ENCODE data around the gene CLIC1. TPM values are rescaled to one million over a fixed set of nuclear protein-coding genes. Genes with fewer than 3 reads are reported as not detected.
A peak's percentile ranks its signal among the peaks of the same experiment; 100 is the strongest.

The CLIC1 gene
- total RNA-seq, 1 donor from 2014 or later: 286 TPM

DNA sequence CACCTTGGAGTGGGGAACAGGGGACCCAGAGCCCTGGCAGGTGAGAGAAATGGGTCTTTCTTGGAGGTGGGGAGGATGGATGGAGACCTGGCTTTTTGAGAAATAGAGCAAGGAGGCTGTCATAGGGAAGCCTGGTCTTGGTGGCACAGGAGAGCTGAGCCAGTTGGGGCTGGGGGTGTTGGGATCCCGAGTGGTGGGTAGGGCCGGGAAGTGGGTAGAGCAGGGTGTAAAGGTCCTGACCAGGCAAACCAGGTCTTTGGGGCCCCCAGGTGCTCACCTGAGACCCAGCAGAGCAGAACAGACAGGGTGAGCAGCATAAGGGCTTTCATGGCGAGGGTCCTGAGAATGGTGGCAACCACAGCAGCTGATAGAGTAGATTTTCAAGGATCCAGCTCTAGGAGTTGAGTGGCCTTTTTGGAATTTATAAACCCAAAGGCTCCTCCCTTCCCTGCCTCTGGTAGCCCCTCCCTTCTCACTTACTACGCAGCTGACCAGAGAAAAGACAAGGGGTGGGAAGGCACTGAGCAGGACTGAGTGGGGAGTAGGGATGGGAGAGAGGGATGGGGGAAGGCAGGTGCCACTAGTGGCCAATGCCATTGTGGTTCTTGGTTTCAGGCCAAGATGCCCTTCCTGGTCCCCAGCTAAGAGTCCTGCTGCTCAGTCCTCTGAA lies 14.8 kb downstream of the CLIC1 start, which contains the start of gene LY6G6C:
Gene LY6G6C (minus strand): TSS at position 396 of the 670 bp plus-strand sequence. CDS start 67 bp downstream, at position 329.
- TF ChIP-seq, protein P1, sequence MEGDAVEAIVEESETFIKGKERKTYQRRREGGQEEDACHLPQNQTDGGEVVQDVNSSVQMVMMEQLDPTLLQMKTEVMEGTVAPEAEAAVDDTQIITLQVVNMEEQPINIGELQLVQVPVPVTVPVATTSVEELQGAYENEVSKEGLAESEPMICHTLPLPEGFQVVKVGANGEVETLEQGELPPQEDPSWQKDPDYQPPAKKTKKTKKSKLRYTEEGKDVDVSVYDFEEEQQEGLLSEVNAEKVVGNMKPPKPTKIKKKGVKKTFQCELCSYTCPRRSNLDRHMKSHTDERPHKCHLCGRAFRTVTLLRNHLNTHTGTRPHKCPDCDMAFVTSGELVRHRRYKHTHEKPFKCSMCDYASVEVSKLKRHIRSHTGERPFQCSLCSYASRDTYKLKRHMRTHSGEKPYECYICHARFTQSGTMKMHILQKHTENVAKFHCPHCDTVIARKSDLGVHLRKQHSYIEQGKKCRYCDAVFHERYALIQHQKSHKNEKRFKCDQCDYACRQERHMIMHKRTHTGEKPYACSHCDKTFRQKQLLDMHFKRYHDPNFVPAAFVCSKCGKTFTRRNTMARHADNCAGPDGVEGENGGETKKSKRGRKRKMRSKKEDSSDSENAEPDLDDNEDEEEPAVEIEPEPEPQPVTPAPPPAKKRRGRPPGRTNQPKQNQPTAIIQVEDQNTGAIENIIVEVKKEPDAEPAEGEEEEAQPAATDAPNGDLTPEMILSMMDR (IDR thresholded peaks at IDR 0.05): no peak
- H3K27me3 ChIP-seq: no peaks in the 10 kb centered on the region
- ATAC-seq (no peak), DNase-seq (no peak)
- H3K4me1 ChIP-seq: peaks cover 9% of the 10 kb centered on the region
- no peaks in the 10 kb centered on the region for H3K9me3 ChIP-seq
- H3K4me3 ChIP-seq: no peak within 1 kb of the TSS
- H3K27ac ChIP-seq: no peak within 1 kb of the TSS
- no peaks in the 10 kb centered on the region for H3K36me3 ChIP-seq
- intact Hi-C loops (cut with DNase I): no loop called here

DNA sequence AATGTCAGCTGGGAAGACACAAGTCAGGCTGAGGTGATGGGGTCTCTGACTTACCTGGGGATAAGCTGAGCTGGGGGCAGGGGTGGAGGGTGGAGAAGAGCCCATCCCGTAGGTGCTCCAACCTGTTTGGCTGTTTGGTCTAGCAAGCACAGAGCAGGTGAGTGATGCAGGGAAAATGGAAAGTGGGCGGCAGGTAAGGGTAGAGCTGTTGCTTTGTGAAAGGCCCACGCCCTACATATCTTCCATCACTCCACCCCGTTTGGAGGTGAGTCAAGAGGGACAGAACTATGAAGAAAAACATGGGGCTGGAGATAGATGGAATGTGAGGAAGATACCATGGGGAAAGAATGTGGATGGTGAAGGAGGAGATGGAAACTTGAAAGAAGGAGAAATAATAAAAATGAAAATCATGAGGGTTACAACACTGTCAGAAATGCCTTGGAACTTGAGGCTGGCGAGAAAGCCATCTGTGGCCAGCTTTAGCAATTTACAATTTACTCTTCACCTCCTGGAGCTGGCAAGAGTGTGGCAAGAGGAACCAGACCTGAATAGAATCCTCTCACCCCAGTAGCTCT lies 16.0 kb downstream of the CLIC1 start:
- DNase-seq: no peak
- no peak overlapping the region for H3K4me3 ChIP-seq
- H3K27ac ChIP-seq: no peak overlapping the region
- no peak for ATAC-seq
- H3K27me3 ChIP-seq: no peaks in the 10 kb centered on the region
- TF ChIP-seq, protein P1 (IDR thresholded peaks at IDR 0.05): no peak
- intact Hi-C loops (cut with DNase I): no loop called here
- H3K36me3 ChIP-seq: no peaks in the 10 kb centered on the region
- H3K4me1 ChIP-seq: no peaks in the 10 kb centered on the region
- no peaks in the 10 kb centered on the region for H3K9me3 ChIP-seq

DNA sequence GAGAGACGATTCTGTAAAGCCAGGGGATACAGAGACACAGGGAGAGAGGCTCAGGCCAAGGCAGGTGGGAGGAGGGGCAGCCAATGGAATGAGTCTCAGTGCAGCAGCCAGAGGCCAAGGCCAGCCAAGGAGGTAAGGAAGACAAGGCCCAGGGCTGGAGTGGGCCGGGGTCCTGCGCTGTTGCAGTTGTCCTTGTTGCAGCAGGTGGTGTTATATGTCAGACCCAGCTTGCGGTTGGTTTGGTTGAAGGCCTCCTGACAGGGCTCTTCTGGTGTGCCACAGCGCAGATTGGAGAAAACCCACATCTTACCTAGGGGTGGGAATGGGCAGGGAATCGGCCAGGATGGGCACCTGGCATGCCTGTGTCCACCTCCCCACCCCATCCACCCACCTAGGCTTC lies 17.3 kb downstream of the CLIC1 start:
- TF ChIP-seq, protein P1 (IDR thresholded peaks at IDR 0.05): no peak
- H3K4me3 ChIP-seq: no peak overlapping the region
- no peaks in the 10 kb centered on the region for H3K36me3 ChIP-seq
- DNase-seq (no peak), ATAC-seq (no peak)
- H3K27me3 ChIP-seq: no peaks in the 10 kb centered on the region
- H3K4me1 ChIP-seq: no peaks in the 10 kb centered on the region
- no peaks in the 10 kb centered on the region for H3K9me3 ChIP-seq
- H3K27ac ChIP-seq: peak overlapping the region; percentile 30
- intact Hi-C loops (cut with DNase I): no loop called here

GRCh38 chr6:31718265-31718664 lies 18.1 kb downstream of the CLIC1 start:
- Histone ChIP-seq H3K27me3 (no peaks in the 10 kb centered on the region), H3K9me3 (no peaks in the 10 kb centered on the region), H3K4me3 (no peak overlapping the region), H3K27ac (peak overlapping the region; percentile 30), H3K4me1 (no peaks in the 10 kb centered on the region), H3K36me3 (no peaks in the 10 kb centered on the region)
- intact Hi-C loops (cut with DNase I): no loop called here
- DNase-seq: no peak
- TF ChIP-seq, protein P1 (IDR thresholded peaks at IDR 0.05): no peak
- peak; percentile 76 for ATAC-seq

DNA sequence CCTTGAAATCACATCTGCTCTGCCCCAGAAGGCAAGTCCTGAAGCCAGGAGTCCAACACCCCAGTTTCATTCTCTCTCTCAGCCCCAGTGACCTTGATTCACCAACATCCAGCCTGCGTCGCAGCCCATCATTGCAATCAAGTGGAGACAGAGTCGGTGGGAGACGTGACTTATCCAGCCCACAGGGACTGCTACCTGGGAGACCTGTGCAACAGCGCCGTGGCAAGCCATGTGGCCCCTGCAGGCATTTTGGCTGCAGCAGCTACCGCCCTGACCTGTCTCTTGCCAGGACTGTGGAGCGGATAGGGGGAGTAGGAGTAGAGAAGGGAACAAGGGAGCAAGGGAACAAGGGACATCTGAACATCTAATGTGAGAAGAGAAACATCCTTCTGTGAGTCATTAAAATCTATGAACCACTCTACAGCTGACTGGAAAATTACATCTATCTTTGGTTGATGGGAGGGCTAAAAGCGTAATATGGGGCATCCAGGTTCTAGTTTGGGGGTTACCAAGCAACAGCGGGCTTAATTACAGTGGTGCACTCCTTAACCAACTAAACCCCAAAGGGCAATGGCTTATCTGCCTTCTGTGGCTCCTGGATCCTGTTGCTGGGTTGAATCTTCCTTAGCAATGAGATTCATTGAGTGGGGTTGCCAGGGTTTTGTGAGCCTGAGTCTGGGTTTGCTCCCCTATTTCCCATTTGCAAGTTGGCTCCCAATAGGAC lies 18.7 kb downstream of the CLIC1 start:
- DNase-seq: no peak
- intact Hi-C loops (cut with DNase I): no loop called here
- TF ChIP-seq, protein P1 (IDR thresholded peaks at IDR 0.05): no peak

More for the DNA sequence above, 18.7 kb downstream of the CLIC1 start:
- Histone ChIP-seq H3K4me3 (no peak overlapping the region), H3K36me3 (no peaks in the 10 kb centered on the region), H3K4me1 (no peaks in the 10 kb centered on the region), H3K27ac (no peak overlapping the region), H3K27me3 (no peaks in the 10 kb centered on the region), H3K9me3 (no peaks in the 10 kb centered on the region)
- ATAC-seq: no peak
